GM19240 (cell line): ENCODE results near the gene GGNBP2.
"Not testable (repeated sequence)": the region's sequence is repeated elsewhere in the genome, so short reads cannot be mapped to it uniquely, and the experiment has no call there.

Source experiments
- DNase-seq: peaks from one replicate; pipeline ENCODE4 v3.0.0; 2011; ENCODE audit warnings: low spot score; ENCODE audit not compliant: insufficient read length

The GGNBP2 gene

GRCh38 chr17:36601303-36602029, 56.7 kb downstream of the GGNBP2 start, which contains the start of gene MRM1:
Gene MRM1 (plus strand): TSS chr17:36601583. CDS start chr17:36601811, 228 bp downstream.
- DNase-seq: peak; percentile 86

DNA sequence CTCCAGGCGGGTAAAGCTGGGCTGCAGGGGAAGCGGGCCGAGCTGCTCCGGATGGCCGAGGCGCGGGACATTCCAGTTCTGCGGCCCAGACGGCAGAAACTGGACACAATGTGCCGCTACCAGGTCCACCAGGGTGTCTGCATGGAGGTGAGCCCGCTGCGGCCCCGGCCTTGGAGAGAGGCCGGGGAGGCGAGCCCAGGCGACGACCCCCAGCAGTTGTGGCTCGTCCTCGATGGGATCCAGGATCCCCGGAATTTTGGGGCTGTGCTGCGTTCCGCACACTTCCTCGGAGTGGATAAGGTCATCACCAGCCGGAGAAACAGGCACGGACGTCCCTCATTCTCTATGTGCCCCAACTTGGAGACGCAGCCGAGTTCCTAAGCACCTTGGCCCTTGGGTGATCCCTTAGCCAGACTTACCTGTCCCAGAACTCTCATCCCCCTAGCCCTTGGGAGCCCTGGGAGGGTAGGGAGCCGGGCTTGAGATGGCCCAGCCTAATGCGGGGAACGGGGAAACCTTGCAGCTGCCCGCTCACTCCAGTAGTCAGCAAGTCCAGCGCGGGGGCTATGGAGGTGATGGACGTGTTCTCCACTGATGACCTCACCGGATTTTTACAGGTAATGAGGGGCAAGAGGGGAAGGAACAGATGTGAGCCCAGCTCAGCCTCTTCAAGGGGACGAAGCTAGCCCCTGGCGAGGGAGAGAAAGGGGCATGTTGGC, 57.5 kb downstream of the GGNBP2 start:
- DNase-seq: no peak

DNA sequence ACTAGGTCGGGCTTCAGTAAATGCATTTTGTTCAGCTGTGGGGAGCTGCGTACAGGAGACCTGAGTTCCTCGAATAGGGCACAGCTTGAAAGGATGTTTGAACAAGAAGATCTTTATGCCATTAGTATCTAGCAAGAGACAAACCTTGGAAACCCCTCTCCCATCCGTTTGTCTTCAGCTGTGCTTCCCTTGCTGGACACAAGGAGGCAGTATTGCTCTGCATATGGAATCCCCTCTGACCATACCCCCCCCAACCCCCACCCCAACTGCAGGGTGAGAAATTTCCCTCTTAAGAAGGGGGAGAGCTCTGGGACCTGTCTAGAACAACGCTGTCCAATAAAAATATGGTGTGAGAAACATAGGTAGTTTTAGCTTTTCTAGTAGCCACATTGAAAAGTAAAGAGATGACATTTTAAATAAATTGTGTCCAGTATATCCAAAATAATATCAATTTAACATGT, 58.2 kb downstream of the GGNBP2 start:
- DNase-seq: peak; percentile 74

GRCh38 chr17:36605028-36605427, 60.3 kb downstream of the GGNBP2 start:
- DNase-seq: not testable (repeated sequence)

- no peak for DNase-seq
Observed at GRCh38 chr17:36608280-36608679, 63.6 kb downstream of the GGNBP2 start.

- DNase-seq: no peak
Observed at GRCh38 chr17:36608794-36609497, 64.2 kb downstream of the GGNBP2 start.

- DNase-seq: no peak
Observed at GRCh38 chr17:36609498-36609862, 64.8 kb downstream of the GGNBP2 start.

DNA sequence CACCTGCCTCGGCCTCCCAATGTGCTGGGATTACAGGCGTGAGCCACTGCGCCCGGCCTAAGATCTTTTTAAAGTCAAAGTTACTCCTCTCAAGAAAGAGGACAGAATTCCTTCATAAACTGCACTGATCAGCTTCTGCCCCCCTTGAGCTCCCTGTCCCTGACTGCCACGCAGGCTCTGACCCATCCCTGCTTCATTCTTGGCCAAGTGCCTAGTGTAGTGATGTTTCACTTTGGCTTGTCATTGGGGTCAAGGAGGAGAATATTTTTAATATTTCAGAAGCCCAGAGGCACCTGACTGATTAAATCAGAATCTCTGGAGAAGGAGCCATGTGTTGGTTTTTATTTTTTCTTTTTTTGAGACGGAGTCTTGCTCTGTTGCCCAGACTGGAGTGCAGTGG, 65.8 kb downstream of the GGNBP2 start:
- DNase-seq: no peak

DNA sequence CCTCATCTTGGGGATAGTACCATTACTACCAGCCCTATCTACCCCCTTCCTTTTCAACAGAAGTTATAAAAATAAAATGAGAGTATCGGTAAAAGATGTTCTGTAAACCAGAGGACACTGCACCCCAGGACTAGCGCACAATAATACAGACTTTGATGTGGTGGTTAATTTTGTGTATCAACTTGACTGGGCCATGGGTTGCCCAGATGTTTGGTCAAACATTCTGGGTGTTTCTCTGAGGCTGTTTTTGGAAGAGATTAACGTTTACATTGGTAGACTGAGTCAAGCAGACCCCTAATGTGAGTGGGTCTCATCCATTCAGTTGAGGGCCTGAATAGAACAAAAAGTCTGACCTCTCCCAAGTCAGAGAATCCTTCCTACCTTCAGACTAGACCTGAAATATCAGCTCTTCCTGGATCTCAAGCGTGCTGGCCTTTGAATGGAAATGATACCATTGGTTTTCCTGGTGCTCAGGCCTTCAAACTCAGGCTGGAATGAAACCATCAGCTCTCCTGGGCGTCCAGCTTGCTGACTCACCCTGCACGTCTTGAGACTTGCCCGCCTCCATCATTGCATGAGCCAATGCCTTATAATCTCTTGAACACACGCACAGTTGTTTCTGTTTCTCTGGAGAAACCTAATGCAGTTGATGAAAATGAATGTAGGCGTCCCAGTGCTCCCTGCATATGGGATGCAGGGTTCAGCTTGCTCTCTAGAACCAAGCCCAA, 66.8 kb downstream of the GGNBP2 start:
- DNase-seq: no peak

GRCh38 chr17:36612323-36612722, 67.6 kb downstream of the GGNBP2 start:
- DNase-seq: no peak

GRCh38 chr17:36613155-36613554, 68.4 kb downstream of the GGNBP2 start:
- no peak for DNase-seq

DNA sequence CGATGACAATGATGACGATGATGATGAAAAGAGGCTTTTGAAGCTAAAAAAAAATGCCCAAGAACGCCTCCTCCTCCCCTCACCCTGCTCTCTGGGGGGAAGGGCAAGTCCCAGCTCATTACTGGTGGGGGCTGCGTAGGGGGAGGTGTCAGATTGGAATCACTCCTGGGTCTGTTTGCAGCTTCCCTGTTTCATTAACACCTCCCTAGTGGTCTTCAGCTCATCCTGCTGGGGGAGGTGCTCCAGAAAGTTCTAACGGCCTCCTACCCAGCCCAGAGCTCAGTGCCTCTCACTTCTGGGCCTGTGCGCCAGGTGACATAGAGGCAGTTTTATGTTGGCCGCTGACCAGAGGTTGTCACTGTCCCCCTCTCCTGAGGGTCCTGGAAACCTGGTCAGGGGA, 69.4 kb downstream of the GGNBP2 start:
- DNase-seq: no peak

DNA sequence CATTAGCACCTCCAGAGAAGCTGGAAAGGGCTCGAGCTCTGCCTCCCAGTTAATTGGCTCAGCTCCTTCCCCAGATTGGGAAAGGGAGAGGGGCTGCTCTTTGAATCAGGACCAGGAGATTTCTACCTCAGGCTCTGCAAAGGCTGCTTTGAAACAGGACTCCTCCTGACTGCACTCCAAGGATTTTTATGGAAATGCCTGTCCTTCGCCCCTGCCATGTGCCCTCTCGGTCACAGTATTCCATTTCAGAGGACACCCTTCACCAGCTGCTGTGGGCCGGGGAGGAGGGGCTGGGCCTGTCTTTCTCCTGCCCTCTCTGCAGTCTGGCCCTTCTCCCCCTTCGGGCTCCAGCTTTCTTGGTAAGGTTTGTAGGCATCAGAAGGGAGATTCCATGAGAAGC, 70.2 kb downstream of the GGNBP2 start:
- no peak for DNase-seq

DNA sequence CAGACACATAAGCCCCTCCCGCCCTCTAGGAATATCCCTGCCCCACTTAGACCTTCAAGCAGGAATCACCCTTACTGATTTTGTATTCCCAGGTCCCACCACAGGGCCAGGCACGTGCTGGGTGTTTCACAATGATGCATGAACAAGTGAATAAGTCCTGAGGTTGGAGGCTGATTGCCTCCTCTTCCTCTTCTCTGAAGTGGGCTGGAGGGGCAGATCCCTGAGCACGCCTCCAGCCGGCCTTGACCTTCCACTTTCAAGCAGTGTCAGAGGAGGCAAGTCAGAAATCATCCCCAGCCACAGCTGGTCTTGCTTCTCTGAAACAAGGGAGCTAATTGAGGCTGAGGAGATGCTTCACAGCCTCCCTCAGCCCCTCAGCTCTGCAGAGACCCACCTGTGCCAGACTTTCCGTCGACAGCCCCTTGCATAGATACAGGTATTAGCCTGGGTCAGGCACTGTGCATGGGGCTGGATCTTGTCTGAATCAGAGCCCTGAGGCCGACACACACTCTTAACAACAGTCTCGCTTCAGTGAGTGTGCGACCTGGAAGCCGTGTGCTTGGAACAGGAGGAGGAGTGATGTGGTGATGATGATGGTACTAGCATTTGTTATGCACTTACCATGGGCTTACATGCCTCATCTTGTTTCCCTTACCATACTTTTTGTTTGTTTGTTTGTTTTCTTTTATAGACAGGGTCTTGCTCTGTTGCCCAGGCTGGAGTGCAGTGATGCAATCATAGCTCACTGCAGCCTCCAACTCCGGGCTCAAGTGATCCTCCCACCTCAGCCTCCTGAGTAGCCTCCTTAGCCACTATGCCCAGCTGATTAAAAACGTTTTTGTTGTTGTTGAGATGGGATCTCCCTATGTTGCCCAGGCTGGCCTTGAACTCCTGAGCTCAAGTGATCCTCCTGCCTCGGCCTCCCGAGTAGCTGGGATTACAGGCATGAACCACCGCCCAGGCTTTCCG, 71.6 kb downstream of the GGNBP2 start:
- no peak for DNase-seq

GRCh38 chr17:36617773-36618172, 73.1 kb downstream of the GGNBP2 start:
- DNase-seq: no peak

- no peak for DNase-seq
Observed at GRCh38 chr17:36623281-36623680, 78.6 kb downstream of the GGNBP2 start.

DNA sequence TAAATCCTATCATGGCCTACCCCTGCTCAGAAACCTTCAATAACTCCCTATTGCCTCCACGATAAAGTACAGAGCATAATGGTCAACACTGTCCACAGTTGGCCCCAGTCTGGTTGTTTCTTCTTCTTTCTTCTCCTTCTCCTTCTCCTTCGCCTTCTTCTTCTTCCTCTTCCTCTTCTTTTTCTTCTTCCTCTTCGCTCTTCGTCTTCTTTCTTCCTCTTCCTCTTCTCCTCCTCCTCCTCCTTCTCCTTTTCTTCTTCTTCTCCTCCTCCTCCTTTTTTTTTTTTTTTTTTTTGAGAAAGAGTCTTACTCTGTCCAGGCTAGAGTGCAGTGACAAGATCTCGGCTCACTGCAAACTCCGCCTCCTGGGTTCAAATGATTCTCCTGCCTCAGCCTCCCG, 80.5 kb downstream of the GGNBP2 start:
- DNase-seq: no peak

DNA sequence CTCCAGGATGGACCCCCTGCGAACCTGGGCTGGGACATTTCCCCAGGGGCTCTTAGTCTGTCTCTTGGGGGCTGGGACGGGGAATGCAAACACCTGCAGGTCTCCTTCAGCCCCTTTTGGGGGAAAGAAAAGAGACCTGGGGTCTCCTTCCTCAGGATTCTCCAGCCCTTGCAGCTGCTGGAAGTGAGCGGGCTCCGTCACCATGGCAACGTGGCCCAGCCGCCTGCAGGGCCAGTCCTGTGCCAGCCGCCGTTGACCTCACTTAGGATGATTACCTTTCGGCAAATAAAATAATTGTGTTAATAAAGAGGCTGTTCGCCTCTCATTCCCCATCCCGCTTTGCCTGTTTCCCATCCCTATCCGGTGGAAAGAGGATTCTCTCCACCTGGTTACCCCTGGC, 82.4 kb downstream of the GGNBP2 start:
- no peak for DNase-seq

DNA sequence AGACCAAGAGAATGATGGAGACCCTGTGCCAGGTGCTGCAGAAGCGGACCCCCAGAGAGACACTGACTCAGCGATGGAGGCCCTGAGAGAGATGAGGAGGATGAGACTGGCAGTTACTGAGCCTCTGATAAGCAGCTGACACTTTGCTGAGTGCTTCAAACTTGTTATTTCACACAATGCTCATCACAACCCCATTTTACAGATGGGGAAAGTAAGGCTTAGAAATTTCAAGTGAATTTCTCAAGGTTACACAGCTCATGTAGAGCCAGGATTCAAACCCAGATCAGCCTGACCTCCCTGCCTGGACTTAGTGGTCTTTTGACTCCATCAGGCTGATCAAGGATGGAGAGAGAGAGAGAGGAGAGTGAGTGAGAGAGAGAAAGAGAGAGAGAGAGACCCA, 83.9 kb downstream of the GGNBP2 start:
- no peak for DNase-seq

- DNase-seq: peak; percentile 81
Observed at GRCh38 chr17:36629252-36629847, 84.6 kb downstream of the GGNBP2 start.
